SK-N-SH treated with all-trans-retinoic acid at 6 μM for 48 hours (cell line): Measurements from ENCODE around the gene CENPB.

ENCODE experiments used
- ATAC-seq: fragments of 200-7000 bp; cut with Tn5 transposase; 3 replicates; pipeline ENCODE4 v1.9.1; 2020; ENCODE audit warnings: mild to moderate bottlenecking, moderate library complexity
- BACH2 ChIP-seq: fragments of 250-450 bp; sonication (Bioruptor Pico); IDR thresholded peaks from 2 replicates; pipeline ENCODE4 v1.9.0; 2021; ENCODE audit warnings: mild to moderate bottlenecking, borderline replicate concordance
- CREB5 ChIP-seq: fragments of 250-450 bp; sonication (Bioruptor Pico); IDR thresholded peaks from 2 replicates; pipeline ENCODE4 v1.5.1; 2020; ENCODE audit warnings: low read depth, mild to moderate bottlenecking, moderate library complexity
- CSDC2 ChIP-seq: fragments of 250-450 bp; sonication (Bioruptor Pico); IDR thresholded peaks from 2 replicates; pipeline ENCODE4 v1.5.0; 2020; ENCODE audit warnings: mild to moderate bottlenecking, moderate library complexity
- CSRNP3 ChIP-seq: fragments of 250-450 bp; sonication (Bioruptor Pico); IDR thresholded peaks from 2 replicates; pipeline ENCODE4 v1.5.1; 2021; ENCODE audit warnings: mild to moderate bottlenecking, moderate library complexity
- ESRRG ChIP-seq: fragments of 250-450 bp; sonication (Bioruptor Pico); IDR thresholded peaks from 2 replicates; pipeline ENCODE4 v1.6.1; 2021; ENCODE audit warnings: mild to moderate bottlenecking
- GLIS3 ChIP-seq: fragments of 250-450 bp; sonication (Bioruptor Pico); IDR thresholded peaks from 2 replicates; pipeline ENCODE4 v1.5.0; 2020; ENCODE audit warnings: mild to moderate bottlenecking, moderate library complexity
- ISL1 ChIP-seq: fragments of 250-450 bp; sonication (Bioruptor Pico); IDR thresholded peaks from 2 replicates; pipeline ENCODE4 v2.1.2; 2022; ENCODE audit warnings: mild to moderate bottlenecking, moderate library complexity
- PATZ1 ChIP-seq: fragments of 250-450 bp; sonication (Bioruptor Pico); IDR thresholded peaks from 2 replicates; pipeline ENCODE4 v1.8.0; 2020; ENCODE audit warnings: mild to moderate bottlenecking, moderate library complexity, borderline replicate concordance
- POU6F1 ChIP-seq: fragments of 250-450 bp; sonication (Bioruptor Pico); IDR thresholded peaks from 2 replicates; pipeline ENCODE4 v1.8.0; 2021; ENCODE audit warnings: low read depth, mild to moderate bottlenecking, moderate library complexity, borderline replicate concordance
- PPARA ChIP-seq: fragments of 250-450 bp; sonication (Bioruptor Pico); IDR thresholded peaks from 2 replicates; pipeline ENCODE4 v1.5.0; 2020; ENCODE audit warnings: mild to moderate bottlenecking, borderline replicate concordance
- SNAI2 ChIP-seq: fragments of 250-450 bp; sonication (Bioruptor Pico); IDR thresholded peaks from 2 replicates; pipeline ENCODE4 v1.5.0; 2020; ENCODE audit warnings: mild to moderate bottlenecking, moderate library complexity
- TCF4 ChIP-seq: fragments of 250-450 bp; sonication (Bioruptor Pico); IDR thresholded peaks from 2 replicates; pipeline ENCODE4 v1.8.0; 2021; ENCODE audit warnings: mild to moderate bottlenecking, moderate library complexity, borderline replicate concordance
- TSHZ2 ChIP-seq: fragments of 250-450 bp; sonication (Bioruptor Pico); IDR thresholded peaks from 2 replicates; pipeline ENCODE4 v1.5.0; 2020; ENCODE audit warnings: mild to moderate bottlenecking, moderate library complexity
- ZC3H10 ChIP-seq: fragments of 250-450 bp; sonication (Bioruptor Pico); IDR thresholded peaks from 2 replicates; pipeline ENCODE4 v1.5.1; 2021; ENCODE audit warnings: mild to moderate bottlenecking, moderate library complexity
- ZFP3 ChIP-seq: fragments of 250-450 bp; sonication (Bioruptor Pico); IDR thresholded peaks from 2 replicates; pipeline ENCODE4 v1.5.0; 2020; ENCODE audit warnings: mild to moderate bottlenecking, moderate library complexity
- ZFP30 ChIP-seq: fragments of 450-650 bp; formaldehyde crosslinking; IDR thresholded peaks from 2 replicates; pipeline ENCODE4 v1.5.0; 2022; ENCODE audit warnings: mild to moderate bottlenecking, moderate library complexity
- ZNF565 ChIP-seq: fragments of 450-650 bp; formaldehyde crosslinking; conservative IDR thresholded peaks from 2 replicates; pipeline ENCODE4 v1.5.0; 2020; ENCODE audit warnings: low read depth, mild to moderate bottlenecking, moderate library complexity
- ZNF70 ChIP-seq: fragments of 450-650 bp; formaldehyde crosslinking; IDR thresholded peaks from 2 replicates; pipeline ENCODE4 v1.5.0; 2020; ENCODE audit warnings: mild to moderate bottlenecking, moderate library complexity
- ZNF8 ChIP-seq: fragments of 450-650 bp; formaldehyde crosslinking; IDR thresholded peaks from 2 replicates; pipeline ENCODE4 v1.5.0; 2020; ENCODE audit warnings: mild to moderate bottlenecking, moderate library complexity

Gene CENPB

GRCh38 chr20:3828798-3829197, 42.3 kb upstream of the CENPB start:
- no peak for ATAC-seq
- no peak for TF ChIP-seq TCF4 (CRISPR knock-in tag)
- TF ChIP-seq ZNF70 (CRISPR knock-in tag): no peak
- TF ChIP-seq ESRRG (CRISPR knock-in tag): no peak
- TF ChIP-seq PPARA: no peak
- TF ChIP-seq TSHZ2 (CRISPR knock-in tag): no peak
- no peak for TF ChIP-seq PATZ1 (CRISPR knock-in tag)
- TF ChIP-seq ZFP30 (CRISPR knock-in tag): no peak
- TF ChIP-seq CREB5: no peak
- TF ChIP-seq ZFP3: no peak
- TF ChIP-seq CSRNP3 (CRISPR knock-in tag): no peak
- no peak for TF ChIP-seq ZNF8 (CRISPR knock-in tag)
- TF ChIP-seq BACH2: no peak
- no peak for TF ChIP-seq POU6F1 (CRISPR knock-in tag)
- no peak for TF ChIP-seq ZNF565 (CRISPR knock-in tag)
- TF ChIP-seq ISL1 (CRISPR knock-in tag): no peak
- TF ChIP-seq, all 23 proteins: peak for 0

- TF ChIP-seq CSRNP3 (CRISPR knock-in tag) (no peak), SNAI2 (no peak), ZNF565 (CRISPR knock-in tag) (no peak), ZC3H10 (CRISPR knock-in tag) (no peak), BACH2 (no peak), ZNF8 (CRISPR knock-in tag) (no peak)
- no peak for ATAC-seq
Observed at GRCh38 chr20:3826420-3826819, 39.9 kb upstream of the CENPB start.

GRCh38 chr20:3825526-3825925, 39.0 kb upstream of the CENPB start:
- no peak for ATAC-seq
- TF ChIP-seq ZNF70 (CRISPR knock-in tag) (no peak), PPARA (no peak), ZFP3 (no peak), BACH2 (no peak), ESRRG (CRISPR knock-in tag) (no peak), ZC3H10 (CRISPR knock-in tag) (no peak), GLIS3 (CRISPR knock-in tag) (no peak), CSRNP3 (CRISPR knock-in tag) (no peak), TSHZ2 (CRISPR knock-in tag) (no peak), ZFP30 (CRISPR knock-in tag) (no peak), CSDC2 (CRISPR knock-in tag) (no peak), ZNF8 (CRISPR knock-in tag) (no peak)
